Measurements from ENCODE around the gene C11orf24. TPM values are rescaled to one million over a fixed set of nuclear protein-coding genes. Genes with fewer than 3 reads are reported as not detected.

Gene C11orf24
- total and polyA plus RNA-seq, 2 donors (not counting 1 experiment from before 2014, with no cell fraction given), result 88.6 to 94.2 TPM

GRCh38 chr11:68275721-68276507 is 4.1 kb upstream of the C11orf24 start:
- peaks cover 8% of the 10 kb centered on the region for H3K79me2 ChIP-seq (ENCODE audit: control insufficient read depth, insufficient read depth, low read length)
- Mint-ChIP-seq H3K4me3 (no peak overlapping the region), H3K4me1 (peaks cover 42% of the 10 kb centered on the region), H3K27me3 (no peaks in the 10 kb centered on the region), H3K9me3 (ENCODE audit: insufficient read depth) (no peaks in the 10 kb centered on the region), H3K27ac (no peak overlapping the region)
- TF ChIP-seq CTCF (IDR thresholded peaks at IDR 0.05) (no peak), EZH2 (IDR thresholded peaks at IDR 0.05; ENCODE audit: borderline replicate concordance, insufficient read depth, low read depth, low read length, poor library complexity, severe bottlenecking) (no peak)
- no peak overlapping the region for H3K27ac ChIP-seq (ENCODE audit: low read length in 2 of 2)
- CTCF ChIA-PET, result interaction anchor here (0.7 to 10.9 kb wide), 4 partner anchors 16 to 21 kb away, joined by 4 to 275 read pairs (median 86); no protein-coding TSS in a partner anchor
- peaks cover 7% of the 10 kb centered on the region for H4K20me1 ChIP-seq (ENCODE audit: control insufficient read depth, insufficient read depth, low read length, poor library complexity, severe bottlenecking)
- ATAC-seq (ENCODE audit: low read depth), result no peak
- H3K4me3 ChIP-seq (ENCODE audit: control extremely low read depth in 1 of 5, extremely low read depth in 1 of 5, insufficient read depth in 1 of 5, low read depth in 2 of 5, low read length in 4 of 5), result no peak overlapping the region
- peaks cover 0 to 1% of the 10 kb centered on the region in 2 experiments for H3K36me3 ChIP-seq (replicated peaks in 1 of 2; ENCODE audit: control extremely low read depth in 1 of 2, control insufficient read depth in 1 of 2, extremely low read depth in 1 of 2, insufficient read depth in 2 of 2, low read length in 1 of 2)
- H3K9me3 ChIP-seq (ENCODE audit: control extremely low read depth in 1 of 3, control insufficient read depth in 2 of 3, insufficient read depth in 1 of 3, low read length in 2 of 3), result peaks cover 0 to 32% (median 10%) of the 10 kb centered on the region in 3 donors
- no peaks in the 10 kb centered on the region for H3K27me3 ChIP-seq (replicated peaks in 1 of 4; ENCODE audit: control extremely low read depth in 1 of 4, control insufficient read depth in 3 of 4, insufficient read depth in 4 of 4, low read length in 3 of 4)
- POLR2A ChIA-PET, result no interaction called here
- no peak overlapping the region for H3K4me2 ChIP-seq (replicated peaks; ENCODE audit: low read depth, low read length, poor library complexity, severe bottlenecking)
- 100% methylated on average over 9 of the region's 14 CpGs for WGBS (ENCODE audit: insufficient coverage)
- H2AFZ ChIP-seq (ENCODE audit: insufficient read depth, low read depth, low read length, poor library complexity, severe bottlenecking), result no peak overlapping the region
- no peak overlapping the region for H3K9ac ChIP-seq (ENCODE audit: low read length)
- intact Hi-C loops (cut with micrococcal nuclease), result no loop called here
- H3K4me1 ChIP-seq (ENCODE audit: control insufficient read depth in 2 of 2, insufficient read depth in 2 of 2, low read length in 2 of 2), result peaks cover 21 to 30% of the 10 kb centered on the region in 2 donors
- DNase-seq, result no peak

GRCh38 chr11:68274306-68274705 is 2.5 kb upstream of the C11orf24 start:
- intact Hi-C loops (cut with micrococcal nuclease), result loop anchor here (5.0 kb wide), 2 partner anchors 242 to 267 kb away; partner anchors contain the start of gene NDUFS8
- peaks cover 53% of the 10 kb centered on the region for H3K4me1 Mint-ChIP-seq
- Histone ChIP-seq H3K79me2 (ENCODE audit: control insufficient read depth, insufficient read depth, low read length) (peaks cover 24% of the 10 kb centered on the region), H3K9me3 (ENCODE audit: control extremely low read depth in 1 of 3, control insufficient read depth in 2 of 3, insufficient read depth in 1 of 3, low read length in 2 of 3) (peaks cover 0 to 32% (median 10%) of the 10 kb centered on the region in 3 donors), H3K36me3 (replicated peaks in 1 of 2; ENCODE audit: control extremely low read depth in 1 of 2, control insufficient read depth in 1 of 2, extremely low read depth in 1 of 2, insufficient read depth in 2 of 2, low read length in 1 of 2) (peaks cover 0 to 9% of the 10 kb centered on the region in 2 experiments), H3K27me3 (replicated peaks in 1 of 4; ENCODE audit: control extremely low read depth in 1 of 4, control insufficient read depth in 3 of 4, insufficient read depth in 4 of 4, low read length in 3 of 4) (no peaks in the 10 kb centered on the region), H3K4me2 (replicated peaks; ENCODE audit: low read depth, low read length, poor library complexity, severe bottlenecking) (peak overlapping the region; percentile 6), H3K9ac (ENCODE audit: low read length) (no peak overlapping the region), H3K4me3 (ENCODE audit: control extremely low read depth in 1 of 5, extremely low read depth in 1 of 5, insufficient read depth in 1 of 5, low read depth in 2 of 5, low read length in 4 of 5) (no peak overlapping the region), H4K20me1 (ENCODE audit: control insufficient read depth, insufficient read depth, low read length, poor library complexity, severe bottlenecking) (peaks cover 22% of the 10 kb centered on the region), H3K27ac (ENCODE audit: low read length in 2 of 2) (peak overlapping the region; percentile 98), H3K4me1 (ENCODE audit: control insufficient read depth in 2 of 2, insufficient read depth in 2 of 2, low read length in 2 of 2) (peaks cover 37 to 46% of the 10 kb centered on the region in 2 donors), H2AFZ (ENCODE audit: insufficient read depth, low read depth, low read length, poor library complexity, severe bottlenecking) (no peak overlapping the region)
- no peak for TF ChIP-seq EZH2 (IDR thresholded peaks at IDR 0.05; ENCODE audit: borderline replicate concordance, insufficient read depth, low read depth, low read length, poor library complexity, severe bottlenecking)
- no peak for TF ChIP-seq CTCF (IDR thresholded peaks at IDR 0.05)
- ChIA-PET POLR2A (interaction anchor here (0.7 to 4.4 kb wide), 5 partner anchors 13 to 23 kb away, joined by 3 to 44 read pairs (median 10); no protein-coding TSS in a partner anchor), CTCF (interaction anchor here (0.7 to 10.9 kb wide), 8 partner anchors 8 to 108 kb away, joined by 3 to 275 read pairs (median 6); no protein-coding TSS in a partner anchor)
- no peak overlapping the region for H3K4me3 Mint-ChIP-seq
- WGBS (ENCODE audit: insufficient coverage), result no CpG with 5 or more reads among the region's 1 CpG
- DNase-seq (no peak), ATAC-seq (ENCODE audit: low read depth) (no peak)
- H3K9me3 Mint-ChIP-seq (ENCODE audit: insufficient read depth), result no peaks in the 10 kb centered on the region
- H3K27me3 Mint-ChIP-seq, result no peaks in the 10 kb centered on the region
- peak overlapping the region; percentile 97 for H3K27ac Mint-ChIP-seq
